GM23338 (cell line): ENCODE measurements around the gene GP1BB.

ENCODE experiments used
- CREB1 ChIP-seq: fragments of 250-450 bp; sonication (Bioruptor Pico); IDR thresholded peaks from 2 replicates; pipeline ENCODE4 v1.5.0; 2020; ENCODE audit warnings: low read depth, mild to moderate bottlenecking, moderate library complexity
- EZH2 ChIP-seq: fragments of 200-600 bp; sonication (generic); IDR thresholded peaks from one replicate; pipeline ENCODE4 v1.8.0; 2017; ENCODE audit warnings: antibody characterized with exemption, mild to moderate bottlenecking, low read depth; ENCODE audit not compliant: unreplicated experiment
- EZH2phosphoT487 ChIP-seq: fragments of 200-600 bp; sonication (generic); IDR thresholded peaks from one replicate; pipeline ENCODE4 v1.8.1; 2018; ENCODE audit warnings: antibody characterized with exemption; ENCODE audit not compliant: unreplicated experiment
- JUNB ChIP-seq: IDR thresholded peaks from one replicate; pipeline ENCODE4 v1.6.1; 2016; ENCODE audit warnings: antibody characterized with exemption; ENCODE audit not compliant: unreplicated experiment
- NANOG ChIP-seq: IDR thresholded peaks from 2 replicates; pipeline ENCODE4 v1.6.1; 2016; ENCODE audit warnings: antibody characterized with exemption, borderline replicate concordance
- POLR2AphosphoS5 ChIP-seq: IDR thresholded peaks from 2 replicates; pipeline ENCODE4 v1.6.1; 2016; ENCODE audit warnings: antibody characterized with exemption, low read depth
- STAT1 ChIP-seq: IDR thresholded peaks from one replicate; pipeline ENCODE4 v1.6.1; 2016; ENCODE audit warnings: antibody characterized with exemption; ENCODE audit not compliant: unreplicated experiment
- ZNF114 ChIP-seq: fragments of 250-450 bp; sonication (Bioruptor Pico); IDR thresholded peaks from 2 replicates; pipeline ENCODE4 v1.5.0; 2020; ENCODE audit warnings: mild to moderate bottlenecking, moderate library complexity
- ZNF331 ChIP-seq: fragments of 250-450 bp; sonication (Bioruptor Pico); IDR thresholded peaks from 2 replicates; pipeline ENCODE4 v1.5.0; 2020; ENCODE audit warnings: low read depth, mild to moderate bottlenecking, moderate library complexity
- ZNF462 ChIP-seq: fragments of 250-450 bp; sonication (Bioruptor Pico); IDR thresholded peaks from 2 replicates; pipeline ENCODE4 v1.5.0; 2020; ENCODE audit warnings: mild to moderate bottlenecking, moderate library complexity
- TF ChIP-seq, protein P1 (sequence below), 2 experiments: fragments of 200-600 bp in 1 of 2; sonication (generic) in 1 of 2; conservative IDR thresholded peaks; 2 replicates each; pipeline versions ENCODE4 v1.5.1 to v1.6.1; 2016 to 2017; ENCODE audit warnings: antibody characterized with exemption in 2 of 2, low read depth in 2 of 2, mild to moderate bottlenecking in 2 of 2, moderate library complexity in 1 of 2
- TF ChIP-seq, protein P2 (sequence below): IDR thresholded peaks from one replicate; pipeline ENCODE4 v1.6.1; 2018; ENCODE audit warnings: antibody characterized with exemption; ENCODE audit not compliant: unreplicated experiment
- TF ChIP-seq, protein P3 (sequence below): IDR thresholded peaks from 2 replicates; pipeline ENCODE4 v1.6.1; 2016; ENCODE audit warnings: antibody characterized with exemption

DNA sequence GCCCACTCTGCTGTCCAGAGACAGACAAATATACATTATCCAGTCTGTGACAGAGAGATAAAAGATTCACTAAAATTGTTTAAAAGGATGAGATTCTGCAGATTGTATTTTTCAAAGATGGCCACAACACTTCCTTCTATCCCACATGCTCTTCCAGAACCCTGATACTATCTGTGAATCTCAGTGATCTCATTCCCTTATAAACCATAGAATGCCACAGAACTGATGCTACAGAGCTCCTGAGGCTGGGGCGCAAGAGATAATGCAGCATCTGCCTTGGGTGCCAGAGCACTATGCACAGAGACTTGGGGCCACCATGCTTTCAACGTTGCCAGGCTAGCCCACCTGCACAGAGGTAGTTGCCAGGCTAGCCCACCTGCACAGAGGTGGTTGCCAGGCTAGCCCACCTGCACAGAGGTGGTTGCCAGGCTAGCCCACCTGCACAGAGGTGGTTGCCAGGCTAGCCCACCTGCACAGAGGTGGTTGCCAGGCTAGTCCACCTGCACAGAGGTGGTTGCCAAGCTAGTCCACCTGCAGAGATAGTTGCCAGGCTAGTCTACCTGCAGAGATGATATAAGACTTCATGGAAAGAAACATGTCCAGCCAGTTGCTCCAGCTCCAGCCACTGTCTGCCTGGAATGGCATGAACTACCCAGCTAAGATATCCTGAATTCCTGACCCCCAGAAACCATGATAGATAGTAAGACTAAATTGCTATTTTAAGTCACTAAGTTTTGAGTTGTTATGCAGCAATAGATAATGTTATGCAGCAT lies 26.6 kb upstream of the GP1BB start:
- TF ChIP-seq, protein P1, sequence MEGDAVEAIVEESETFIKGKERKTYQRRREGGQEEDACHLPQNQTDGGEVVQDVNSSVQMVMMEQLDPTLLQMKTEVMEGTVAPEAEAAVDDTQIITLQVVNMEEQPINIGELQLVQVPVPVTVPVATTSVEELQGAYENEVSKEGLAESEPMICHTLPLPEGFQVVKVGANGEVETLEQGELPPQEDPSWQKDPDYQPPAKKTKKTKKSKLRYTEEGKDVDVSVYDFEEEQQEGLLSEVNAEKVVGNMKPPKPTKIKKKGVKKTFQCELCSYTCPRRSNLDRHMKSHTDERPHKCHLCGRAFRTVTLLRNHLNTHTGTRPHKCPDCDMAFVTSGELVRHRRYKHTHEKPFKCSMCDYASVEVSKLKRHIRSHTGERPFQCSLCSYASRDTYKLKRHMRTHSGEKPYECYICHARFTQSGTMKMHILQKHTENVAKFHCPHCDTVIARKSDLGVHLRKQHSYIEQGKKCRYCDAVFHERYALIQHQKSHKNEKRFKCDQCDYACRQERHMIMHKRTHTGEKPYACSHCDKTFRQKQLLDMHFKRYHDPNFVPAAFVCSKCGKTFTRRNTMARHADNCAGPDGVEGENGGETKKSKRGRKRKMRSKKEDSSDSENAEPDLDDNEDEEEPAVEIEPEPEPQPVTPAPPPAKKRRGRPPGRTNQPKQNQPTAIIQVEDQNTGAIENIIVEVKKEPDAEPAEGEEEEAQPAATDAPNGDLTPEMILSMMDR (conservative IDR thresholded peaks at IDR 0.05; ENCODE audit: low read depth in 2 of 2) = no peak
- TF ChIP-seq EZH2 (no peak), EZH2phosphoT487 (no peak), POLR2AphosphoS5 (no peak), JUNB (no peak), CREB1 (CRISPR knock-in tag) (no peak), ZNF114 (CRISPR knock-in tag) (no peak), ZNF331 (no peak), NANOG (no peak), ZNF462 (CRISPR knock-in tag) (no peak), STAT1 (no peak)
- TF ChIP-seq, protein P2, sequence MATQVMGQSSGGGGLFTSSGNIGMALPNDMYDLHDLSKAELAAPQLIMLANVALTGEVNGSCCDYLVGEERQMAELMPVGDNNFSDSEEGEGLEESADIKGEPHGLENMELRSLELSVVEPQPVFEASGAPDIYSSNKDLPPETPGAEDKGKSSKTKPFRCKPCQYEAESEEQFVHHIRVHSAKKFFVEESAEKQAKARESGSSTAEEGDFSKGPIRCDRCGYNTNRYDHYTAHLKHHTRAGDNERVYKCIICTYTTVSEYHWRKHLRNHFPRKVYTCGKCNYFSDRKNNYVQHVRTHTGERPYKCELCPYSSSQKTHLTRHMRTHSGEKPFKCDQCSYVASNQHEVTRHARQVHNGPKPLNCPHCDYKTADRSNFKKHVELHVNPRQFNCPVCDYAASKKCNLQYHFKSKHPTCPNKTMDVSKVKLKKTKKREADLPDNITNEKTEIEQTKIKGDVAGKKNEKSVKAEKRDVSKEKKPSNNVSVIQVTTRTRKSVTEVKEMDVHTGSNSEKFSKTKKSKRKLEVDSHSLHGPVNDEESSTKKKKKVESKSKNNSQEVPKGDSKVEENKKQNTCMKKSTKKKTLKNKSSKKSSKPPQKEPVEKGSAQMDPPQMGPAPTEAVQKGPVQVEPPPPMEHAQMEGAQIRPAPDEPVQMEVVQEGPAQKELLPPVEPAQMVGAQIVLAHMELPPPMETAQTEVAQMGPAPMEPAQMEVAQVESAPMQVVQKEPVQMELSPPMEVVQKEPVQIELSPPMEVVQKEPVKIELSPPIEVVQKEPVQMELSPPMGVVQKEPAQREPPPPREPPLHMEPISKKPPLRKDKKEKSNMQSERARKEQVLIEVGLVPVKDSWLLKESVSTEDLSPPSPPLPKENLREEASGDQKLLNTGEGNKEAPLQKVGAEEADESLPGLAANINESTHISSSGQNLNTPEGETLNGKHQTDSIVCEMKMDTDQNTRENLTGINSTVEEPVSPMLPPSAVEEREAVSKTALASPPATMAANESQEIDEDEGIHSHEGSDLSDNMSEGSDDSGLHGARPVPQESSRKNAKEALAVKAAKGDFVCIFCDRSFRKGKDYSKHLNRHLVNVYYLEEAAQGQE = no peak
- TF ChIP-seq, protein P3, sequence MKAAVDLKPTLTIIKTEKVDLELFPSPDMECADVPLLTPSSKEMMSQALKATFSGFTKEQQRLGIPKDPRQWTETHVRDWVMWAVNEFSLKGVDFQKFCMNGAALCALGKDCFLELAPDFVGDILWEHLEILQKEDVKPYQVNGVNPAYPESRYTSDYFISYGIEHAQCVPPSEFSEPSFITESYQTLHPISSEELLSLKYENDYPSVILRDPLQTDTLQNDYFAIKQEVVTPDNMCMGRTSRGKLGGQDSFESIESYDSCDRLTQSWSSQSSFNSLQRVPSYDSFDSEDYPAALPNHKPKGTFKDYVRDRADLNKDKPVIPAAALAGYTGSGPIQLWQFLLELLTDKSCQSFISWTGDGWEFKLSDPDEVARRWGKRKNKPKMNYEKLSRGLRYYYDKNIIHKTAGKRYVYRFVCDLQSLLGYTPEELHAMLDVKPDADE = no peak
